Endothelial cell of umbilical vein (primary cell): ENCODE results near the gene FBXO2. TPM values are rescaled to one million over a fixed set of nuclear protein-coding genes. Genes with fewer than 3 reads are reported as not detected.

ENCODE experiments used
- BruUV-seq: library from RNA; stranded (reverse); fragments of 400-500 nt; replicated peaks from 2 replicates; lab custom pipeline; 2021; lab: Mats Ljungman, UMichigan
- CTCF ChIA-PET: fragments of 300-600, 350-600 bp; sonication (Branson Sonifier 250); formaldehyde crosslinking; loops from one replicate; lab custom pipeline; 2021; ENCODE audit warnings: antibody characterized with exemption, inconsistent platforms; lab: Charles Lee
- POLR2A ChIA-PET: fragments of 300-600, 350-600 bp; sonication (Branson Sonifier 250); formaldehyde crosslinking; loops from one replicate; lab custom pipeline; 2021; ENCODE audit warnings: antibody characterized with exemption, inconsistent platforms; lab: Charles Lee
- DNase-seq: peaks from one replicate; pipeline ENCODE4 v3.0.0-alpha.2; 2011; ENCODE audit warnings: low read depth, low spot score
- FAIRE-seq: peaks from 2 replicates; lab custom pipeline; 2011; peaks lifted over from hg19 to GRCh38; lab: Jason Lieb, UNC
- H2AFZ ChIP-seq: 2 replicates; pipeline ENCODE4 v1.6.0; 2012; ENCODE audit warnings: low read depth, low read length, control low read depth, inconsistent platforms
- H3K27ac ChIP-seq: 2 replicates; pipeline ENCODE4 v1.5.1; 2011; ENCODE audit warnings: low read depth, mild to moderate bottlenecking, control low read depth, low read length, moderate library complexity; ENCODE audit not compliant: insufficient read depth
- H3K27me3 ChIP-seq, 2 experiments: 2 replicates each; pipeline versions ENCODE4 v1.6.0 to v1.6.1; 2011; ENCODE audit warnings: low read length in 2 of 2, mixed read lengths in 1 of 2; ENCODE audit not compliant: control insufficient read depth in 2 of 2, insufficient read depth in 2 of 2
- H3K36me3 ChIP-seq, 2 experiments: 2 replicates in 1 of 2; 3 replicates in 1 of 2; pipeline ENCODE4 v1.5.1; 2011; ENCODE audit warnings: low read length in 2 of 2, mild to moderate bottlenecking in 1 of 2, moderate library complexity in 1 of 2; ENCODE audit not compliant: control insufficient read depth in 2 of 2, insufficient read depth in 2 of 2; ENCODE audit errors: extremely low read depth in 1 of 2
- H3K4me1 ChIP-seq: 3 replicates; pipeline ENCODE4 v1.5.1; 2011; ENCODE audit warnings: mild to moderate bottlenecking, low read length; ENCODE audit not compliant: control insufficient read depth, insufficient read depth; ENCODE audit errors: extremely low read depth
- H3K4me2 ChIP-seq: 2 replicates; pipeline ENCODE4 v1.6.1; 2011; ENCODE audit warnings: low read length, control low read depth, mixed read lengths; ENCODE audit not compliant: insufficient read depth
- H3K4me3 ChIP-seq, 3 experiments: fragments of 200-600 bp in 1 of 3; sonication (generic), shearing (Covaris generic) in 1 of 3; replicated peaks in 1 of 3; 2 replicates each; pipeline ENCODE4 v1.5.1; 2011 to 2016; ENCODE audit warnings: control low read depth in 3 of 3, low read length in 3 of 3, mild to moderate bottlenecking in 2 of 3, inconsistent platforms in 1 of 3, low read depth in 1 of 3, moderate library complexity in 1 of 3; ENCODE audit not compliant: insufficient read depth in 1 of 3
- H3K79me2 ChIP-seq: 2 replicates; pipeline ENCODE4 v1.6.0; 2012; ENCODE audit warnings: low read length, inconsistent platforms; ENCODE audit not compliant: control insufficient read depth, insufficient read depth
- H3K9ac ChIP-seq: replicated peaks from 2 replicates; pipeline ENCODE3; 2011; ENCODE audit warnings: low read length, control low read depth; ENCODE audit not compliant: insufficient read depth; ENCODE audit errors: extremely low read depth
- H3K9me1 ChIP-seq: replicated peaks from 3 replicates; pipeline ENCODE4 v1.6.0; 2011; ENCODE audit warnings: mild to moderate bottlenecking, low read length; ENCODE audit not compliant: control insufficient read depth, insufficient read depth; ENCODE audit errors: extremely low read depth
- H3K9me3 ChIP-seq: replicated peaks from 2 replicates; pipeline ENCODE4 v1.5.1; 2012; ENCODE audit warnings: low read length, inconsistent platforms; ENCODE audit not compliant: control insufficient read depth, insufficient read depth
- H4K20me1 ChIP-seq: replicated peaks from 2 replicates; pipeline ENCODE3; 2011; ENCODE audit warnings: mild to moderate bottlenecking, low read length; ENCODE audit not compliant: control insufficient read depth, insufficient read depth; ENCODE audit errors: extremely low read depth
- EZH2 ChIP-seq: IDR thresholded peaks from 2 replicates; pipeline ENCODE4 v1.6.1; 2012; ENCODE audit warnings: borderline replicate concordance, low read depth, mild to moderate bottlenecking, moderate library complexity, low read length, inconsistent platforms; ENCODE audit not compliant: severe bottlenecking
- FOS ChIP-seq: IDR thresholded peaks from 2 replicates; pipeline ENCODE4 v1.6.1; 2011; ENCODE audit warnings: mild to moderate bottlenecking, low read length, moderate library complexity, borderline replicate concordance; ENCODE audit not compliant: insufficient read depth
- GATA2 ChIP-seq: IDR thresholded peaks from 2 replicates; pipeline ENCODE4 v1.7.0; 2011; ENCODE audit warnings: low read depth, mild to moderate bottlenecking, moderate library complexity, mixed read lengths, low read length; ENCODE audit not compliant: insufficient read length, insufficient read depth
- JUN ChIP-seq: IDR thresholded peaks from 2 replicates; pipeline ENCODE4 v1.6.1; 2011; ENCODE audit warnings: borderline replicate concordance, low read depth; ENCODE audit not compliant: insufficient read length, insufficient read depth
- MAX ChIP-seq: IDR thresholded peaks from 2 replicates; pipeline ENCODE4 v1.6.1; 2011; ENCODE audit not compliant: insufficient read depth, insufficient read length
- MYC ChIP-seq: IDR thresholded peaks from one replicate; pipeline ENCODE4 v1.6.1; 2011; ENCODE audit warnings: mild to moderate bottlenecking, low read depth, low read length
- POLR2A ChIP-seq: IDR thresholded peaks from 2 replicates; pipeline ENCODE4 v1.6.1; 2012; ENCODE audit warnings: low read depth, mild to moderate bottlenecking, control low read depth, low read length
- POLR2AphosphoS5 ChIP-seq: IDR thresholded peaks from 2 replicates; pipeline ENCODE4 v1.6.1; 2012; ENCODE audit warnings: low read depth, mild to moderate bottlenecking, control low read depth, low read length, moderate library complexity; ENCODE audit not compliant: insufficient read depth
- dilution Hi-C: fragments of 300-500 bp; cut with MboI; formaldehyde crosslinking; loops from one replicate; pipeline ENCODE4 v1.15.0; 2019; ENCODE audit warnings: low sequenced_read_pairs; ENCODE audit not compliant: extremely low pct_ligation_motif_present
- intact Hi-C: fragments of 100-400 bp; cut with micrococcal nuclease; formaldehyde crosslinking; loops from one replicate; pipeline ENCODE4 v1.10.0; 2022
- polyA plus RNA-seq, 4 experiments: library from polyadenylated mRNA; depleted of rRNA in 3 of 4; stranded (reverse) in 3 of 4; unstranded in 1 of 4; fragments of >200 nt; gene quantifications; 2 replicates each; pipeline versions ENCODE4 v1.2.1 to v1.2.3, GENCODE V29; 2011 to 2012; ENCODE audit warnings: missing spikeins in 1 of 4
- total RNA-seq: library from RNA; stranded (reverse); gene quantifications from 2 replicates; pipeline ENCODE4 v1.2.3, GENCODE V29; 2021
- TF ChIP-seq, protein P1 (sequence below), 2 donors: IDR thresholded peaks; 1 replicate in 1 of 2; 2 replicates in 1 of 2; pipeline ENCODE4 v1.5.1; 2011; ENCODE audit warnings: low read length in 2 of 2, mild to moderate bottlenecking in 2 of 2, moderate library complexity in 2 of 2, control low read depth in 1 of 2, inconsistent platforms in 1 of 2, low read depth in 1 of 2; ENCODE audit not compliant: insufficient read depth in 1 of 2; ENCODE audit errors: extremely low read depth in 1 of 2

Gene FBXO2
- total and polyA plus RNA-seq, 2 donors (not counting 3 experiments of a cell fraction or from before 2014, with no cell fraction given), result 0.42 to 0.91 TPM

DNA sequence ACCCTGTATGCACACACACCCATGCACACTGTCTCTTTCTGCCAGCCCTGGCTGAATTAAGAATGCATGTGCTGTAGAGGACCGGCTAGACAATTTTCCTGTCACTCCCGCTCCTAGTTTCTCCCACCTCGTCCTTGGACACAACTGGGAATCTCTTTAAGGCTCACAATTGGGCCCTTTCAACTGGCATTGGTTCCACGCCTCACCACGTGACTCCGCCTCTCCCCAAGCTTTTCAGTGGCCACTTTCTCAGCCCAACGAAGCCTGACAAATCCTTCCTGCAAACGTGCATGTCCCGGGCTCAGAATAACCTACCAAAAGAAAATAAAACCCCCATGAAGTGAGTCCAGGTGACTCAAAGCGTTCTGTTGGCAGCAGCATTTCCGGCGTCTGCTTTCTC is 33.8 kb downstream of the FBXO2 start:
- Histone ChIP-seq H3K4me3 (no peak overlapping the region), H4K20me1 (no peaks in the 10 kb centered on the region), H3K27me3 (no peaks in the 10 kb centered on the region), H3K4me2 (no peak overlapping the region), H3K9ac (no peak overlapping the region), H3K79me2 (no peaks in the 10 kb centered on the region), H2AFZ (no peak overlapping the region), H3K36me3 (no peaks in the 10 kb centered on the region), H3K4me1 (no peaks in the 10 kb centered on the region), H3K27ac (no peak overlapping the region), H3K9me3 (no peaks in the 10 kb centered on the region), H3K9me1 (no peaks in the 10 kb centered on the region)
- BruUV-seq, result no TSS peak
- dilution Hi-C loops, result no loop called here
- intact Hi-C loops, result no loop called here
- no peak for FAIRE-seq
- TF ChIP-seq MYC, result no peak
- TF ChIP-seq JUN, result no peak
- no peak for TF ChIP-seq MAX
- TF ChIP-seq, protein P1, sequence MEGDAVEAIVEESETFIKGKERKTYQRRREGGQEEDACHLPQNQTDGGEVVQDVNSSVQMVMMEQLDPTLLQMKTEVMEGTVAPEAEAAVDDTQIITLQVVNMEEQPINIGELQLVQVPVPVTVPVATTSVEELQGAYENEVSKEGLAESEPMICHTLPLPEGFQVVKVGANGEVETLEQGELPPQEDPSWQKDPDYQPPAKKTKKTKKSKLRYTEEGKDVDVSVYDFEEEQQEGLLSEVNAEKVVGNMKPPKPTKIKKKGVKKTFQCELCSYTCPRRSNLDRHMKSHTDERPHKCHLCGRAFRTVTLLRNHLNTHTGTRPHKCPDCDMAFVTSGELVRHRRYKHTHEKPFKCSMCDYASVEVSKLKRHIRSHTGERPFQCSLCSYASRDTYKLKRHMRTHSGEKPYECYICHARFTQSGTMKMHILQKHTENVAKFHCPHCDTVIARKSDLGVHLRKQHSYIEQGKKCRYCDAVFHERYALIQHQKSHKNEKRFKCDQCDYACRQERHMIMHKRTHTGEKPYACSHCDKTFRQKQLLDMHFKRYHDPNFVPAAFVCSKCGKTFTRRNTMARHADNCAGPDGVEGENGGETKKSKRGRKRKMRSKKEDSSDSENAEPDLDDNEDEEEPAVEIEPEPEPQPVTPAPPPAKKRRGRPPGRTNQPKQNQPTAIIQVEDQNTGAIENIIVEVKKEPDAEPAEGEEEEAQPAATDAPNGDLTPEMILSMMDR (IDR thresholded peaks at IDR 0.05; ENCODE audit: extremely low read depth in 1 of 2, insufficient read depth in 1 of 2, low read depth in 1 of 2, low read length in 2 of 2), result no peak
- TF ChIP-seq POLR2A, result no peak
- TF ChIP-seq FOS, result no peak
- no peak for TF ChIP-seq GATA2
- TF ChIP-seq POLR2AphosphoS5, result no peak
- TF ChIP-seq EZH2, result no peak
- DNase-seq, result no peak
- ChIA-PET CTCF (no interaction called here), POLR2A (no interaction called here)
